Measurements from ENCODE around the gene LSM11.

LSM11 gene

DNA sequence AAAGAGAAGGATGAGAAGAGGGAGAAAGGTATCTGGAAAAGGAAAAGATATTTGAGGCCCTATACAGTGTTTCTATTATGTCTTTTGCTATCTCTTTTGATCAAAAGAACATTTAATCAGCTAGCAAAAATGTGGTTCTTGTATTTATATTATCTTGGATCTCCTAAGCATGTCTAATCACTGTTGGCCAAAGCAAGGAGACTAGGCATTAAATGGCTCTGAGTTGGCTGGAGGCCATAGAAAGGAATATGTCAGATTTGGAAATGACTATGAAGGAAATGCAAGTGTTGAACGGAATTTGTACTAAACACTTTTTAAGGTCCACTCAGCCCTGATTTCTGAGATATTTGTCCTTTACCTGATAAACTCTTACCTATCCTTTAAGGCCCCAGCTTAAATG is 34.6 kb upstream of the LSM11 start:
- H3K27ac ChIP-seq (replicated peaks), result no peak overlapping the region
- no peaks in the 10 kb centered on the region for H3K27me3 ChIP-seq (ENCODE audit: insufficient read depth, poor library complexity, severe bottlenecking)
- TF ChIP-seq, protein P1, sequence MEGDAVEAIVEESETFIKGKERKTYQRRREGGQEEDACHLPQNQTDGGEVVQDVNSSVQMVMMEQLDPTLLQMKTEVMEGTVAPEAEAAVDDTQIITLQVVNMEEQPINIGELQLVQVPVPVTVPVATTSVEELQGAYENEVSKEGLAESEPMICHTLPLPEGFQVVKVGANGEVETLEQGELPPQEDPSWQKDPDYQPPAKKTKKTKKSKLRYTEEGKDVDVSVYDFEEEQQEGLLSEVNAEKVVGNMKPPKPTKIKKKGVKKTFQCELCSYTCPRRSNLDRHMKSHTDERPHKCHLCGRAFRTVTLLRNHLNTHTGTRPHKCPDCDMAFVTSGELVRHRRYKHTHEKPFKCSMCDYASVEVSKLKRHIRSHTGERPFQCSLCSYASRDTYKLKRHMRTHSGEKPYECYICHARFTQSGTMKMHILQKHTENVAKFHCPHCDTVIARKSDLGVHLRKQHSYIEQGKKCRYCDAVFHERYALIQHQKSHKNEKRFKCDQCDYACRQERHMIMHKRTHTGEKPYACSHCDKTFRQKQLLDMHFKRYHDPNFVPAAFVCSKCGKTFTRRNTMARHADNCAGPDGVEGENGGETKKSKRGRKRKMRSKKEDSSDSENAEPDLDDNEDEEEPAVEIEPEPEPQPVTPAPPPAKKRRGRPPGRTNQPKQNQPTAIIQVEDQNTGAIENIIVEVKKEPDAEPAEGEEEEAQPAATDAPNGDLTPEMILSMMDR (IDR thresholded peaks at IDR 0.05; ENCODE audit: insufficient read depth, low read length), result no peak
- TF ChIP-seq GABPA (IDR thresholded peaks at IDR 0.05; ENCODE audit: low read depth) (no peak), SPI1 (IDR thresholded peaks at IDR 0.05; ENCODE audit: borderline replicate concordance, low read depth) (no peak)
- TF ChIP-seq, protein P2, sequence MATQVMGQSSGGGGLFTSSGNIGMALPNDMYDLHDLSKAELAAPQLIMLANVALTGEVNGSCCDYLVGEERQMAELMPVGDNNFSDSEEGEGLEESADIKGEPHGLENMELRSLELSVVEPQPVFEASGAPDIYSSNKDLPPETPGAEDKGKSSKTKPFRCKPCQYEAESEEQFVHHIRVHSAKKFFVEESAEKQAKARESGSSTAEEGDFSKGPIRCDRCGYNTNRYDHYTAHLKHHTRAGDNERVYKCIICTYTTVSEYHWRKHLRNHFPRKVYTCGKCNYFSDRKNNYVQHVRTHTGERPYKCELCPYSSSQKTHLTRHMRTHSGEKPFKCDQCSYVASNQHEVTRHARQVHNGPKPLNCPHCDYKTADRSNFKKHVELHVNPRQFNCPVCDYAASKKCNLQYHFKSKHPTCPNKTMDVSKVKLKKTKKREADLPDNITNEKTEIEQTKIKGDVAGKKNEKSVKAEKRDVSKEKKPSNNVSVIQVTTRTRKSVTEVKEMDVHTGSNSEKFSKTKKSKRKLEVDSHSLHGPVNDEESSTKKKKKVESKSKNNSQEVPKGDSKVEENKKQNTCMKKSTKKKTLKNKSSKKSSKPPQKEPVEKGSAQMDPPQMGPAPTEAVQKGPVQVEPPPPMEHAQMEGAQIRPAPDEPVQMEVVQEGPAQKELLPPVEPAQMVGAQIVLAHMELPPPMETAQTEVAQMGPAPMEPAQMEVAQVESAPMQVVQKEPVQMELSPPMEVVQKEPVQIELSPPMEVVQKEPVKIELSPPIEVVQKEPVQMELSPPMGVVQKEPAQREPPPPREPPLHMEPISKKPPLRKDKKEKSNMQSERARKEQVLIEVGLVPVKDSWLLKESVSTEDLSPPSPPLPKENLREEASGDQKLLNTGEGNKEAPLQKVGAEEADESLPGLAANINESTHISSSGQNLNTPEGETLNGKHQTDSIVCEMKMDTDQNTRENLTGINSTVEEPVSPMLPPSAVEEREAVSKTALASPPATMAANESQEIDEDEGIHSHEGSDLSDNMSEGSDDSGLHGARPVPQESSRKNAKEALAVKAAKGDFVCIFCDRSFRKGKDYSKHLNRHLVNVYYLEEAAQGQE (IDR thresholded peaks at IDR 0.05; ENCODE audit: insufficient replicate concordance, low read depth), result no peak
- H3K4me3 ChIP-seq (replicated peaks; ENCODE audit: insufficient read depth, low read length), result no peak overlapping the region
- DNase-seq (ENCODE audit: low read depth in 1 of 2, low spot score in 1 of 2), result no peak

DNA sequence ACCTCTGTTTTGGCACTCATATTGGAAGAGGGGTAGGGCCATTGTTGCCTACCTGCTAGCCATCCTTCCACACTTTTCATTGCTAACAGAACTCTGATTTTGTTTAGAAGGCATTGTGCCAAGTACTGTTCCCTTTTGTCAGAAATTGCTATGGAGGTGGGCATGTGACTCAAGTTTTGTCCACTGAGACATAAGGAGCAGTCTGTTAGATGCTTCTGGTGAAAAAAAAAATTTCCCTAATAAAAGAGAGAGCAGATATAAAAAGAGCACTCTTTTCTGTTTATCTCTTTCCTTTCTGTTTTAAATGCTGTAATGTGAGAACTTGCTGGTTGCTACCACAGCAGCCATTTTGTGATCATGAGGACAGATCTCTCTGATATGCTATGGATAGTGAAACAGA is 34.2 kb upstream of the LSM11 start:
- Histone ChIP-seq H3K4me3 (replicated peaks; ENCODE audit: insufficient read depth, low read length) (no peak overlapping the region), H3K27me3 (ENCODE audit: insufficient read depth, poor library complexity, severe bottlenecking) (no peaks in the 10 kb centered on the region), H3K27ac (replicated peaks) (no peak overlapping the region)
- TF ChIP-seq GABPA (IDR thresholded peaks at IDR 0.05; ENCODE audit: low read depth) (no peak), SPI1 (IDR thresholded peaks at IDR 0.05; ENCODE audit: borderline replicate concordance, low read depth) (no peak), POLR2AphosphoS5 (IDR thresholded peaks at IDR 0.05; ENCODE audit: low read depth) (no peak)
- TF ChIP-seq, protein P1 (IDR thresholded peaks at IDR 0.05; ENCODE audit: insufficient read depth, low read length), result no peak
- TF ChIP-seq, protein P2 (IDR thresholded peaks at IDR 0.05; ENCODE audit: insufficient replicate concordance, low read depth), result no peak
- no peak for DNase-seq (ENCODE audit: low read depth in 1 of 2, low spot score in 1 of 2)

DNA sequence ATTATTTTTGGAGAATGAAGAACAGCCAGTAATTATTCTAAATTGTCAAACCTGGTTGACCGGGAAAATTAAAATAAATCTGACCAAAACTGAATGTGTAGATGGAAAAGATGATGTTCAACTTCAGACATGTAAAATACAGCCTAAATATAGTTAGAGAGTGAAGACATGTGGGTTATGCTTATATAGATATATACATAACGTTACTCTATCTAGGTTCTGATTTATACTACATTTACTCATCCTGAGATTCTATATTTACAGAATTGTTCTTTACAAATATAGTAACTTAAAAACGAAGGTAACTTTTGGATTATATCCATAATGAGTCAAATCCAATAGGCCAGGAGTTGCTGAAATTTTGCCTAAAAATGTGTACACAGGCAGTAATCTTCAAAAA is 33.1 kb upstream of the LSM11 start:
- Histone ChIP-seq H3K27me3 (ENCODE audit: insufficient read depth, poor library complexity, severe bottlenecking) (no peaks in the 10 kb centered on the region), H3K4me3 (replicated peaks; ENCODE audit: insufficient read depth, low read length) (no peak overlapping the region), H3K27ac (replicated peaks) (no peak overlapping the region)
- no peak for DNase-seq (ENCODE audit: low read depth in 1 of 2, low spot score in 1 of 2)
- TF ChIP-seq SPI1 (IDR thresholded peaks at IDR 0.05; ENCODE audit: borderline replicate concordance, low read depth), result no peak
- TF ChIP-seq, protein P2 (IDR thresholded peaks at IDR 0.05; ENCODE audit: insufficient replicate concordance, low read depth), result no peak
- no peak for TF ChIP-seq POLR2AphosphoS5 (IDR thresholded peaks at IDR 0.05; ENCODE audit: low read depth)
- TF ChIP-seq, protein P1 (IDR thresholded peaks at IDR 0.05; ENCODE audit: insufficient read depth, low read length), result no peak
- no peak for TF ChIP-seq GABPA (IDR thresholded peaks at IDR 0.05; ENCODE audit: low read depth)

Measured in HL-60 (cell line).